ENCODE results near the gene SCG5. TPM values are rescaled to one million over a fixed set of nuclear protein-coding genes. Genes with fewer than 3 reads are reported as not detected.

The SCG5 gene
- total and polyA plus RNA-seq, 2 donors (not counting 1 experiment from before 2014, with no cell fraction given), result 0.18 TPM; not detected in 1

DNA sequence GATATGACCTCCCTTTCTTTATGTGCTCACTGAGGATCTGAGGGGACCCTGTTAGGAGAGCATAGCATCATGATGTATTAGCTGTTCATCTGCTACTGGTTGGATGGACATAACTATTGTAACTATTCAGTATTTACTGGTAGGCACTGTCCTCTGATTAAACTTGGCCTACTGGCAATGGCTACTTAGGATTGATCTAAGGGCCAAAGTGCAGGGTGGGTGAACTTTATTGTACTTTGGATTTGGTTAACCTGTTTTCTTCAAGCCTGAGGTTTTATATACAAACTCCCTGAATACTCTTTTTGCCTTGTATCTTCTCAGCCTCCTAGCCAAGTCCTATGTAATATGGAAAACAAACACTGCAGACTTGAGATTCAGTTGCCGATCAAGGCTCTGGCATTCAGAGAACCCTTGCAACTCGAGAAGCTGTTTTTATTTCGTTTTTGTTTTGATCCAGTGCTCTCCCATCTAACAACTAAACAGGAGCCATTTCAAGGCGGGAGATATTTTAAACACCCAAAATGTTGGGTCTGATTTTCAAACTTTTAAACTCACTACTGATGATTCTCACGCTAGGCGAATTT, 91.2 kb downstream of the SCG5 start:
- peaks cover 45% of the 10 kb centered on the region for H3K27me3 Mint-ChIP-seq

DNA sequence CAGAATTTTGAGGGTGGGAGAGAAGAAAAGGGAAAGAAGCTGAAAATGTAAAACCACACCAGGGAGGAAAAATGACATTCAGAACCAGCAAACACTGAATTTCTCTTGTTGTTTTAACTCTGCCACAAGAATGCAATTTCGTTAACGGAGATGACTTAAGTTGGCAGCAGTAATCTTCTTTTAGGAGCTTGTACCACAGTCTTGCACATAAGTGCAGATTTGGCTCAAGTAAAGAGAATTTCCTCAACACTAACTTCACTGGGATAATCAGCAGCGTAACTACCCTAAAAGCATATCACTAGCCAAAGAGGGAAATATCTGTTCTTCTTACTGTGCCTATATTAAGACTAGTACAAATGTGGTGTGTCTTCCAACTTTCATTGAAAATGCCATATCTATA, 91.8 kb downstream of the SCG5 start:
- no peaks in the 10 kb centered on the region for H3K4me1 Mint-ChIP-seq

More for the DNA sequence above, 91.2 kb downstream of the SCG5 start:
- CTCF ChIA-PET, result interaction anchor here (0.5 kb wide), 1 partner anchor 19 kb away, joined by 4 read pairs; no protein-coding TSS in a partner anchor
- no peaks in the 10 kb centered on the region for H3K4me1 Mint-ChIP-seq
- H3K4me3 ChIP-seq (ENCODE audit: control extremely low read depth in 1 of 5, extremely low read depth in 1 of 5, insufficient read depth in 1 of 5, low read depth in 2 of 5, low read length in 4 of 5), result no peak overlapping the region
- no peaks in the 10 kb centered on the region for H3K9me3 ChIP-seq (ENCODE audit: control extremely low read depth in 1 of 3, control insufficient read depth in 2 of 3, insufficient read depth in 1 of 3, low read length in 2 of 3)
- WGBS (ENCODE audit: insufficient coverage), result 100% methylated on average over 1 of the region's 6 CpGs
- H3K9ac ChIP-seq (ENCODE audit: low read length), result no peak overlapping the region
- H3K4me2 ChIP-seq (replicated peaks; ENCODE audit: low read depth, low read length, poor library complexity, severe bottlenecking), result no peak overlapping the region
- peaks cover 0 to 12% (median 3%) of the 10 kb centered on the region in 4 experiments for H3K27me3 ChIP-seq (replicated peaks in 1 of 4; ENCODE audit: control extremely low read depth in 1 of 4, control insufficient read depth in 3 of 4, insufficient read depth in 4 of 4, low read length in 3 of 4)
- no peak for DNase-seq
- no peaks in the 10 kb centered on the region for H4K20me1 ChIP-seq (ENCODE audit: control insufficient read depth, insufficient read depth, low read length, poor library complexity, severe bottlenecking)
- intact Hi-C loops (cut with micrococcal nuclease), result no loop called here
- no peaks in the 10 kb centered on the region for H3K9me3 Mint-ChIP-seq (ENCODE audit: insufficient read depth)
- no peak overlapping the region for H3K27ac ChIP-seq (ENCODE audit: low read length in 2 of 2)
- no peaks in the 10 kb centered on the region for H3K79me2 ChIP-seq (ENCODE audit: control insufficient read depth, insufficient read depth, low read length)
- POLR2A ChIA-PET, result no interaction called here
- H3K4me3 Mint-ChIP-seq, result no peak overlapping the region
- no peak overlapping the region for H2AFZ ChIP-seq (ENCODE audit: insufficient read depth, low read depth, low read length, poor library complexity, severe bottlenecking)
- H3K4me1 ChIP-seq (ENCODE audit: control insufficient read depth in 2 of 2, insufficient read depth in 2 of 2, low read length in 2 of 2), result no peaks in the 10 kb centered on the region
- TF ChIP-seq, protein P1, sequence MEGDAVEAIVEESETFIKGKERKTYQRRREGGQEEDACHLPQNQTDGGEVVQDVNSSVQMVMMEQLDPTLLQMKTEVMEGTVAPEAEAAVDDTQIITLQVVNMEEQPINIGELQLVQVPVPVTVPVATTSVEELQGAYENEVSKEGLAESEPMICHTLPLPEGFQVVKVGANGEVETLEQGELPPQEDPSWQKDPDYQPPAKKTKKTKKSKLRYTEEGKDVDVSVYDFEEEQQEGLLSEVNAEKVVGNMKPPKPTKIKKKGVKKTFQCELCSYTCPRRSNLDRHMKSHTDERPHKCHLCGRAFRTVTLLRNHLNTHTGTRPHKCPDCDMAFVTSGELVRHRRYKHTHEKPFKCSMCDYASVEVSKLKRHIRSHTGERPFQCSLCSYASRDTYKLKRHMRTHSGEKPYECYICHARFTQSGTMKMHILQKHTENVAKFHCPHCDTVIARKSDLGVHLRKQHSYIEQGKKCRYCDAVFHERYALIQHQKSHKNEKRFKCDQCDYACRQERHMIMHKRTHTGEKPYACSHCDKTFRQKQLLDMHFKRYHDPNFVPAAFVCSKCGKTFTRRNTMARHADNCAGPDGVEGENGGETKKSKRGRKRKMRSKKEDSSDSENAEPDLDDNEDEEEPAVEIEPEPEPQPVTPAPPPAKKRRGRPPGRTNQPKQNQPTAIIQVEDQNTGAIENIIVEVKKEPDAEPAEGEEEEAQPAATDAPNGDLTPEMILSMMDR (IDR thresholded peaks at IDR 0.05), result no peak
- no peak for ATAC-seq (ENCODE audit: low read depth)
- H3K27ac Mint-ChIP-seq, result no peak overlapping the region
- H3K36me3 ChIP-seq (replicated peaks in 1 of 2; ENCODE audit: control extremely low read depth in 1 of 2, control insufficient read depth in 1 of 2, extremely low read depth in 1 of 2, insufficient read depth in 2 of 2, low read length in 1 of 2), result no peaks in the 10 kb centered on the region

More for the DNA sequence above, 91.8 kb downstream of the SCG5 start:
- ChIA-PET POLR2A (no interaction called here), CTCF (no interaction called here)
- Mint-ChIP-seq H3K9me3 (ENCODE audit: insufficient read depth) (no peaks in the 10 kb centered on the region), H3K27ac (no peak overlapping the region), H3K4me3 (no peak overlapping the region), H3K27me3 (peaks cover 42% of the 10 kb centered on the region)
- Histone ChIP-seq H3K9me3 (ENCODE audit: control extremely low read depth in 1 of 3, control insufficient read depth in 2 of 3, insufficient read depth in 1 of 3, low read length in 2 of 3) (no peaks in the 10 kb centered on the region), H3K4me1 (ENCODE audit: control insufficient read depth in 2 of 2, insufficient read depth in 2 of 2, low read length in 2 of 2) (no peaks in the 10 kb centered on the region), H3K27me3 (replicated peaks in 1 of 4; ENCODE audit: control extremely low read depth in 1 of 4, control insufficient read depth in 3 of 4, insufficient read depth in 4 of 4, low read length in 3 of 4) (peaks cover 0 to 12% (median 3%) of the 10 kb centered on the region in 4 experiments), H3K9ac (ENCODE audit: low read length) (no peak overlapping the region), H4K20me1 (ENCODE audit: control insufficient read depth, insufficient read depth, low read length, poor library complexity, severe bottlenecking) (no peaks in the 10 kb centered on the region), H3K36me3 (replicated peaks in 1 of 2; ENCODE audit: control extremely low read depth in 1 of 2, control insufficient read depth in 1 of 2, extremely low read depth in 1 of 2, insufficient read depth in 2 of 2, low read length in 1 of 2) (no peaks in the 10 kb centered on the region), H3K27ac (ENCODE audit: low read length in 2 of 2) (no peak overlapping the region), H3K4me2 (replicated peaks; ENCODE audit: low read depth, low read length, poor library complexity, severe bottlenecking) (no peak overlapping the region), H2AFZ (ENCODE audit: insufficient read depth, low read depth, low read length, poor library complexity, severe bottlenecking) (no peak overlapping the region), H3K79me2 (ENCODE audit: control insufficient read depth, insufficient read depth, low read length) (no peaks in the 10 kb centered on the region), H3K4me3 (ENCODE audit: control extremely low read depth in 1 of 5, extremely low read depth in 1 of 5, insufficient read depth in 1 of 5, low read depth in 2 of 5, low read length in 4 of 5) (no peak overlapping the region)
- DNase-seq (no peak), ATAC-seq (ENCODE audit: low read depth) (no peak)
- intact Hi-C loops (cut with micrococcal nuclease), result no loop called here
- no CpG with 5 or more reads among the region's 3 CpGs for WGBS (ENCODE audit: insufficient coverage)
- no peak for TF ChIP-seq EZH2 (IDR thresholded peaks at IDR 0.05; ENCODE audit: borderline replicate concordance, insufficient read depth, low read depth, low read length, poor library complexity, severe bottlenecking)
- TF ChIP-seq, protein P1 (IDR thresholded peaks at IDR 0.05), result no peak
